HCT116 (cell line): ENCODE measurements around the gene FRMD4A. TPM values are rescaled to one million over a fixed set of nuclear protein-coding genes. Genes with fewer than 3 reads are reported as not detected.

Experiments used
- ATAC-seq: fragments of 200-7000 bp; cut with Tn5 transposase; 2 replicates; pipeline ENCODE4 v1.9.1; 2020; ENCODE audit warnings: mild to moderate bottlenecking, moderate library complexity
- BruUV-seq: library from RNA; stranded (reverse); fragments of 400-500 nt; replicated peaks from 2 replicates; lab custom pipeline; 2021; lab: Mats Ljungman, UMichigan
- CTCF ChIA-PET: fragments of 300-600 bp; sonication (Branson Sonifier 250); formaldehyde crosslinking; loops from one replicate; lab custom pipeline; 2021; ENCODE audit warnings: antibody characterized with exemption; lab: Charles Lee
- POLR2A ChIA-PET: fragments of 300-600, 350-600 bp; sonication (Branson Sonifier 250); formaldehyde crosslinking; loops from one replicate; lab custom pipeline; 2021; ENCODE audit warnings: antibody characterized with exemption; lab: Charles Lee
- RAD21 ChIA-PET, 2 experiments: fragments of 300-600 bp; sonication (Branson Sonifier 250); formaldehyde crosslinking; loops; one replicate each; lab custom pipeline; 2023; ENCODE audit warnings: low total read pairs in 2 of 2; ENCODE audit not compliant: uncharacterized antibody in 2 of 2, unreplicated experiment in 2 of 2, low non-redundant PET in 1 of 2; lab: Charles Lee
- DNase-seq: peaks from one replicate; pipeline ENCODE4 v3.0.0-alpha.2; 2010; ENCODE audit warnings: low read depth, low spot score
- H2AFZ ChIP-seq: fragments of 200-600 bp; shearing (Covaris generic), sonication (generic); 2 replicates; pipeline ENCODE4 v1.6.1; 2017; ENCODE audit warnings: low read depth, mixed run types, mixed read lengths, antibody characterized with exemption, low read length; ENCODE audit not compliant: poor library complexity, severe bottlenecking
- H3K27ac ChIP-seq: 2 replicates; pipeline ENCODE4 v1.5.1; 2012; ENCODE audit warnings: low read depth, low read length
- H3K27me3 ChIP-seq: fragments of 200-600 bp; sonication (generic); 2 replicates; pipeline ENCODE4 v1.6.1; 2016; ENCODE audit warnings: mixed run types, low read length, mixed read lengths; ENCODE audit not compliant: insufficient read depth
- H3K36me3 ChIP-seq, 2 experiments: fragments of 200-500 bp in 1 of 2; fragments of 200-600 bp in 1 of 2; sonication (Bioruptor generic) in 1 of 2; sonication (generic) in 1 of 2; 2 replicates each; pipeline versions ENCODE4 v1.5.1 to v1.6.1; 2014 to 2016; ENCODE audit warnings: low read length in 2 of 2, inconsistent platforms in 1 of 2, mixed read lengths in 1 of 2, mixed run types in 1 of 2; ENCODE audit not compliant: insufficient read depth in 2 of 2, control insufficient read depth in 1 of 2
- H3K4me1 ChIP-seq, 2 experiments: fragments of 200-600 bp in 1 of 2; sonication (generic) in 1 of 2; 2 replicates each; pipeline versions ENCODE4 v1.5.1 to v1.6.1; 2012 to 2017; ENCODE audit warnings: low read length in 2 of 2, inconsistent platforms in 1 of 2, mild to moderate bottlenecking in 1 of 2, mixed read lengths in 1 of 2, mixed run types in 1 of 2, moderate library complexity in 1 of 2; ENCODE audit not compliant: insufficient read depth in 2 of 2, control insufficient read depth in 1 of 2
- H3K4me2 ChIP-seq: fragments of 200-600 bp; sonication (generic); 2 replicates; pipeline ENCODE4 v1.6.1; 2017; ENCODE audit warnings: mixed run types, low read length, mixed read lengths
- H3K4me3 ChIP-seq, 2 experiments: fragments of 200-600 bp in 1 of 2; sonication (generic) in 1 of 2; replicated peaks in 1 of 2; 2 replicates each; pipeline ENCODE4 v1.5.1; 2011 to 2016; ENCODE audit warnings: low read length in 2 of 2, control low read depth in 1 of 2, low read depth in 1 of 2, mild to moderate bottlenecking in 1 of 2, mixed read lengths in 1 of 2, mixed run types in 1 of 2
- H3K79me2 ChIP-seq: fragments of 200-600 bp; sonication (generic); 2 replicates; pipeline ENCODE4 v1.6.1; 2017; ENCODE audit warnings: mild to moderate bottlenecking, mixed run types, low read length, moderate library complexity, mixed read lengths; ENCODE audit not compliant: insufficient read depth
- H3K9ac ChIP-seq: fragments of 200-600 bp; sonication (generic); 2 replicates; pipeline ENCODE4 v1.6.1; 2016; ENCODE audit warnings: low read length, mixed read lengths
- H3K9me2 ChIP-seq: fragments of 200-600 bp; sonication (generic), shearing (Covaris generic); 2 replicates; pipeline ENCODE4 v1.6.1; 2017; ENCODE audit warnings: mixed run types, mild to moderate bottlenecking, moderate library complexity; ENCODE audit not compliant: insufficient read depth
- H3K9me3 ChIP-seq, 2 experiments: fragments of 200-500 bp in 1 of 2; fragments of 200-600 bp in 1 of 2; sonication (Bioruptor generic) in 1 of 2; sonication (generic) in 1 of 2; 2 replicates each; pipeline ENCODE4 v1.6.1; 2014 to 2017; ENCODE audit warnings: low read length in 2 of 2, mixed read lengths in 2 of 2, inconsistent platforms in 1 of 2, low read depth in 1 of 2, mild to moderate bottlenecking in 1 of 2, mixed run types in 1 of 2, moderate library complexity in 1 of 2; ENCODE audit not compliant: control insufficient read depth in 1 of 2, insufficient read depth in 1 of 2
- H4K20me1 ChIP-seq: fragments of 200-600 bp; sonication (generic), shearing (Covaris generic); 2 replicates; pipeline ENCODE4 v1.6.1; 2017; ENCODE audit warnings: mixed run types, mild to moderate bottlenecking, moderate library complexity; ENCODE audit not compliant: insufficient read depth
- CBX3 ChIP-seq: IDR thresholded peaks from 2 replicates; pipeline ENCODE4 v1.6.1; 2012; ENCODE audit warnings: low read depth
- JUND ChIP-seq: IDR thresholded peaks from 2 replicates; pipeline ENCODE4 v1.6.1; 2012
- POLR2A ChIP-seq: IDR thresholded peaks from 2 replicates; pipeline ENCODE4 v1.7.0; 2011; ENCODE audit warnings: borderline replicate concordance; ENCODE audit not compliant: insufficient read depth, insufficient read length; ENCODE audit errors: extremely low read depth
- RAD21 ChIP-seq: IDR thresholded peaks from 2 replicates; pipeline ENCODE4 v1.6.1; 2012; ENCODE audit warnings: low read depth, mild to moderate bottlenecking
- SIN3A ChIP-seq: IDR thresholded peaks from 2 replicates; pipeline ENCODE4 v1.6.1; 2012; ENCODE audit warnings: low read depth
- SRF ChIP-seq: IDR thresholded peaks from 2 replicates; pipeline ENCODE4 v1.6.1; 2012; ENCODE audit warnings: low read depth
- TCF7L2 ChIP-seq: IDR thresholded peaks from 2 replicates; pipeline ENCODE4 v1.7.0; 2011; ENCODE audit warnings: borderline replicate concordance, inconsistent platforms; ENCODE audit not compliant: insufficient read depth, insufficient read length; ENCODE audit errors: extremely low read depth
- ZNF274 ChIP-seq: fragments of 200-500 bp; sonication (Bioruptor generic); IDR thresholded peaks from 2 replicates; pipeline ENCODE4 v1.6.1; 2014; ENCODE audit warnings: mild to moderate bottlenecking, low read depth, low read length, inconsistent platforms
- intact Hi-C: fragments of 100-400 bp; cut with micrococcal nuclease; formaldehyde crosslinking; loops from 2 replicates; pipeline ENCODE4 v1.10.0; 2022
- total RNA-seq: library from RNA; stranded (reverse); gene quantifications from one replicate; pipeline ENCODE4 v1.2.1, GENCODE V29; 2021; ENCODE audit not compliant: unreplicated experiment
- TF ChIP-seq, protein P1 (sequence below): IDR thresholded peaks from 2 replicates; pipeline ENCODE4 v1.6.1; 2011; ENCODE audit warnings: mild to moderate bottlenecking, low read length, moderate library complexity; ENCODE audit not compliant: insufficient replicate concordance; ENCODE audit errors: extremely low read depth
- TF ChIP-seq, protein P2 (sequence below): IDR thresholded peaks from 2 replicates; pipeline ENCODE4 v1.6.1; 2012
- TF ChIP-seq, protein P3 (sequence below): IDR thresholded peaks from 2 replicates; pipeline ENCODE4 v1.6.1; 2012

The FRMD4A gene
- total RNA-seq, 1 experiment from 2014 or later = 0.20 TPM

DNA sequence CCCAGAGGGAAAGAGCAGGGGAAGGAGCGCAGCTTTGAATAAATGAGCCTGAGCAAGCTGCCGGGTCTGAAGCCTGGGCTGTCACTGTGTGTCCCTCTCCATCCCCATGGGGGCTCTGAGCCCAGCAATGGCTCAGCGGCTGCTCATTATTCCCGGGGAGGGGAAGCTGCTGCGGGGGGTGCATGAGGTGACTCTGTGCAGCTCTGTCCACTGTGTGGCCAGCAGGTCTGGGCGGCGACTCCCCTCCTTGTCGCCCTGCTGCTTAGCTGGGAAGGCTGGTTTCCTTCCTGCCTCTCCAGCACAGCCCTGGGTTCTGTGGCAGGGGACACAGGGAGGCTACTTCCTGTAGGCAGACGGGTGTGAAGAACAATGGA is 509.8 kb downstream of the FRMD4A start:
- H3K4me2 ChIP-seq = no peak overlapping the region
- no peaks in the 10 kb centered on the region for H3K9me2 ChIP-seq
- peaks cover 19% of the 10 kb centered on the region; the same call in 1 of the 2 replicates for H3K27me3 ChIP-seq
- no peak overlapping the region for H2AFZ ChIP-seq
- H4K20me1 ChIP-seq = no peaks in the 10 kb centered on the region
- ATAC-seq = no peak
- no peak overlapping the region for H3K9ac ChIP-seq
- no peak for DNase-seq
- ChIA-PET POLR2A (no interaction called here), CTCF (no interaction called here), RAD21 (no interaction called here)
- no peaks in the 10 kb centered on the region for H3K9me3 ChIP-seq
- H3K4me3 ChIP-seq = no peak overlapping the region
- intact Hi-C loops = no loop called here
- H3K36me3 ChIP-seq = no peaks in the 10 kb centered on the region
- no TSS peak for BruUV-seq
- no peaks in the 10 kb centered on the region for H3K79me2 ChIP-seq
- no peak overlapping the region for H3K27ac ChIP-seq
- no peaks in the 10 kb centered on the region for H3K4me1 ChIP-seq
- no peak for TF ChIP-seq TCF7L2
- TF ChIP-seq, protein P1, sequence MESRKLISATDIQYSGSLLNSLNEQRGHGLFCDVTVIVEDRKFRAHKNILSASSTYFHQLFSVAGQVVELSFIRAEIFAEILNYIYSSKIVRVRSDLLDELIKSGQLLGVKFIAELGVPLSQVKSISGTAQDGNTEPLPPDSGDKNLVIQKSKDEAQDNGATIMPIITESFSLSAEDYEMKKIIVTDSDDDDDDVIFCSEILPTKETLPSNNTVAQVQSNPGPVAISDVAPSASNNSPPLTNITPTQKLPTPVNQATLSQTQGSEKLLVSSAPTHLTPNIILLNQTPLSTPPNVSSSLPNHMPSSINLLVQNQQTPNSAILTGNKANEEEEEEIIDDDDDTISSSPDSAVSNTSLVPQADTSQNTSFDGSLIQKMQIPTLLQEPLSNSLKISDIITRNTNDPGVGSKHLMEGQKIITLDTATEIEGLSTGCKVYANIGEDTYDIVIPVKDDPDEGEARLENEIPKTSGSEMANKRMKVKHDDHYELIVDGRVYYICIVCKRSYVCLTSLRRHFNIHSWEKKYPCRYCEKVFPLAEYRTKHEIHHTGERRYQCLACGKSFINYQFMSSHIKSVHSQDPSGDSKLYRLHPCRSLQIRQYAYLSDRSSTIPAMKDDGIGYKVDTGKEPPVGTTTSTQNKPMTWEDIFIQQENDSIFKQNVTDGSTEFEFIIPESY = no peak
- TF ChIP-seq, protein P2, sequence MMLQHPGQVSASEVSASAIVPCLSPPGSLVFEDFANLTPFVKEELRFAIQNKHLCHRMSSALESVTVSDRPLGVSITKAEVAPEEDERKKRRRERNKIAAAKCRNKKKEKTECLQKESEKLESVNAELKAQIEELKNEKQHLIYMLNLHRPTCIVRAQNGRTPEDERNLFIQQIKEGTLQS = no peak
- TF ChIP-seq SRF = no peak

DNA sequence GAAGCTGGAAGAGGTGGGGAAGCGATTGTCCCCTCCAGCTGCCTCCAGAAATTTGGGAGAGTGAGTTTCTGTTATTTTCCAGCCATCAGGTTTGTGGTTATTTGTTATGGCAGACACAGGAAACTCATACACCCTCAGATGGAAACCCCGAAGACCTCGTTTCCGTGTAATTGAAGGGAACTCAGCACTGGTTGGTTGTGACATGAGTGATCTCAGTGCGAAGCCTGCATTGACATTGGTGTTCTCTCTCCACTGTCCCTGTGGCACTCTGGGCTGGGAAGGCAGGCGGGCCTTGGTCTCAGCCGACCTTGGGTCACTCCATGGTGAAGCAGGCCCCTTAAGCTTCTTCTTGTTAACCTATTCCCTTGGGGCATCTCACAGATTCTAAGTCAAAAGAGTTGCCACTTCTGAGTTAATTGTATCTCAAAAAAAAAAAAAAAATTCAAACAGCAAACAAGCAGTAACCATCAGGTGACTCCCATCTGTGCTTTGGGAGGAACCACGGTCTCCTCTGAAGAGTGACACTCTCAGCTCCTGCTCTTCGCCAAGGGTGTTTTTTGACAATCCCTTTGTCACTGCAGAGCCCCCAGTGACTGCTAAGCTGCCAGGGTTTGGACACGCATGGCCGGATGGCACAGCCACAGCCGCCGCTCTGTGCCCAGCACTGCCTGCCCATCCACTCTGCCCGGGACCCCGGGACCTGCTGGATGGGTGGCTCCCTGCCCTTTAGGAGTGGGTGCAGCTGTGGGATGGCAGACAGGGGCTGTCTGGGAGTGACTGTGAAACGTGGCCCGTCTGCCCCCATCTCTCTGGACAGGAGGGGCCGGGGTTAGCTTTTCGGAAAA is 510.4 kb downstream of the FRMD4A start:
- RAD21 ChIA-PET = no interaction called here
- Histone ChIP-seq H3K9me3 (no peaks in the 10 kb centered on the region), H3K4me3 (no peak overlapping the region), H3K9ac (no peak overlapping the region), H3K79me2 (no peaks in the 10 kb centered on the region), H3K27ac (no peak overlapping the region), H4K20me1 (no peaks in the 10 kb centered on the region)
- POLR2A ChIA-PET = no interaction called here
- no peak for ATAC-seq
- no TSS peak for BruUV-seq
- TF ChIP-seq, protein P3, sequence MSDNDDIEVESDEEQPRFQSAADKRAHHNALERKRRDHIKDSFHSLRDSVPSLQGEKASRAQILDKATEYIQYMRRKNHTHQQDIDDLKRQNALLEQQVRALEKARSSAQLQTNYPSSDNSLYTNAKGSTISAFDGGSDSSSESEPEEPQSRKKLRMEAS = no peak
- no peak for TF ChIP-seq TCF7L2
- no peak for TF ChIP-seq POLR2A
- TF ChIP-seq, protein P1 = no peak
- no peak for TF ChIP-seq SIN3A
- no peak for TF ChIP-seq ZNF274
- no peak for TF ChIP-seq RAD21
- TF ChIP-seq CBX3 = no peak
- no peak for TF ChIP-seq JUND
- TF ChIP-seq, protein P2 = no peak
- TF ChIP-seq, all 23 proteins: peak for 0
- Histone ChIP-seq H3K4me2 (no peak overlapping the region), H3K4me1 (no peaks in the 10 kb centered on the region), H3K36me3 (no peaks in the 10 kb centered on the region), H2AFZ (no peak overlapping the region), H3K9me2 (no peaks in the 10 kb centered on the region), H3K27me3 (peaks cover 19% of the 10 kb centered on the region; the same call in 1 of the 2 replicates)
- no peak for DNase-seq
- intact Hi-C loops = no loop called here
- CTCF ChIA-PET = no interaction called here
